IMR-90 (cell line): ENCODE results near the gene TWIST1. TPM values are rescaled to one million over a fixed set of nuclear protein-coding genes. Genes with fewer than 3 reads are reported as not detected.

Experiments used
- ATAC-seq: fragments of 200-7000 bp; cut with Tn5 transposase; 2 replicates; pipeline ENCODE4 v1.9.1; 2020; ENCODE audit warnings: low read depth, mild to moderate bottlenecking, moderate library complexity
- BruUV-seq: library from RNA; stranded (reverse); fragments of 400-500 nt; replicated peaks from 2 replicates; lab custom pipeline; 2021; lab: Mats Ljungman, UMichigan
- CTCF ChIA-PET: fragments of 300-600 bp; formaldehyde crosslinking; extraction: SDS; loops from one replicate; lab custom pipeline; 2021; ENCODE audit warnings: antibody characterized with exemption; lab: Yijun Ruan, JAX
- POLR2A ChIA-PET: fragments of 300-600 bp; sonication (Branson Sonifier 250); formaldehyde crosslinking; loops from one replicate; lab custom pipeline; 2022; ENCODE audit warnings: antibody characterized with exemption; ENCODE audit not compliant: unreplicated experiment; lab: Charles Lee
- DNase-seq: peaks from one replicate; pipeline ENCODE4 v3.0.0; 2013
- H2AFZ ChIP-seq: replicated peaks from 2 replicates; pipeline ENCODE3; 2013; ENCODE audit warnings: low read length, mild to moderate bottlenecking; ENCODE audit not compliant: poor library complexity
- H2AK5ac ChIP-seq: 2 replicates; pipeline ENCODE4 v1.6.1; 2013; ENCODE audit warnings: low read depth, low read length, inconsistent platforms
- H2AK9ac ChIP-seq: replicated peaks from 2 replicates; pipeline ENCODE3; 2013; ENCODE audit warnings: mild to moderate bottlenecking, low read depth, low read length, moderate library complexity; ENCODE audit not compliant: poor library complexity
- H2BK120ac ChIP-seq: 2 replicates; pipeline ENCODE4 v1.6.1; 2013; ENCODE audit warnings: low read depth, low read length, inconsistent platforms
- H2BK15ac ChIP-seq: 3 replicates; pipeline ENCODE4 v1.6.1; 2013; ENCODE audit warnings: low read depth, low read length, inconsistent platforms
- H2BK20ac ChIP-seq: 2 replicates; pipeline ENCODE4 v1.6.1; 2013; ENCODE audit warnings: low read depth, mild to moderate bottlenecking, inconsistent platforms, low read length, moderate library complexity
- H2BK5ac ChIP-seq: 2 replicates; pipeline ENCODE4 v1.6.1; 2013; ENCODE audit warnings: mild to moderate bottlenecking, low read depth, low read length, inconsistent platforms; ENCODE audit not compliant: poor library complexity, severe bottlenecking
- H3K14ac ChIP-seq: replicated peaks from 2 replicates; pipeline ENCODE4 v1.6.1; 2013; ENCODE audit warnings: low read depth, low read length, inconsistent platforms
- H3K18ac ChIP-seq: 2 replicates; pipeline ENCODE4 v1.6.1; 2013; ENCODE audit warnings: low read depth, low read length, control low read depth
- H3K23ac ChIP-seq: 2 replicates; pipeline ENCODE4 v1.6.1; 2013; ENCODE audit warnings: low read depth, low read length, inconsistent platforms
- H3K27ac ChIP-seq: 2 replicates; pipeline ENCODE4 v1.5.1; 2013; ENCODE audit warnings: mild to moderate bottlenecking, control low read depth, low read length; ENCODE audit not compliant: insufficient read depth
- H3K27me3 ChIP-seq: 2 replicates; pipeline ENCODE4 v1.6.1; 2013; ENCODE audit warnings: low read length; ENCODE audit not compliant: control insufficient read depth, insufficient read depth
- H3K36me3 ChIP-seq: 2 replicates; pipeline ENCODE4 v1.6.1; 2013; ENCODE audit warnings: low read length, mixed read lengths; ENCODE audit not compliant: control insufficient read depth, insufficient read depth
- H3K4ac ChIP-seq: 2 replicates; pipeline ENCODE4 v1.6.1; 2013; ENCODE audit warnings: low read depth, low read length, inconsistent platforms
- H3K4me1 ChIP-seq: 2 replicates; pipeline ENCODE4 v1.6.1; 2013; ENCODE audit warnings: low read length, mixed read lengths; ENCODE audit not compliant: control insufficient read depth, insufficient read depth
- H3K4me2 ChIP-seq: 2 replicates; pipeline ENCODE4 v1.6.1; 2013; ENCODE audit warnings: low read depth, mild to moderate bottlenecking, control low read depth, low read length, moderate library complexity
- H3K4me3 ChIP-seq: 2 replicates; pipeline ENCODE4 v1.5.1; 2013; ENCODE audit warnings: low read depth, mild to moderate bottlenecking, control low read depth, low read length, moderate library complexity; ENCODE audit not compliant: insufficient read depth
- H3K56ac ChIP-seq: 2 replicates; pipeline ENCODE4 v1.6.1; 2013; ENCODE audit warnings: low read length, inconsistent platforms; ENCODE audit not compliant: insufficient read depth; ENCODE audit errors: extremely low read depth
- H3K79me1 ChIP-seq, 2 experiments: 2 replicates each; pipeline ENCODE4 v1.6.1; 2013; ENCODE audit warnings: low read length in 2 of 2, inconsistent platforms in 1 of 2, low read depth in 1 of 2
- H3K9ac ChIP-seq: 2 replicates; pipeline ENCODE4 v1.6.1; 2013; ENCODE audit warnings: low read depth, low read length, control low read depth
- H3K9me1 ChIP-seq: 2 replicates; pipeline ENCODE4 v1.6.1; 2013; ENCODE audit warnings: low read length, inconsistent platforms; ENCODE audit not compliant: insufficient read depth
- H3K9me3 ChIP-seq: 2 replicates; pipeline ENCODE4 v1.6.1; 2013; ENCODE audit warnings: low read length; ENCODE audit not compliant: control insufficient read depth, insufficient read depth
- H4K20me1 ChIP-seq: 2 replicates; pipeline ENCODE4 v1.6.1; 2013; ENCODE audit warnings: low read length, inconsistent platforms; ENCODE audit not compliant: insufficient read depth
- H4K5ac ChIP-seq: 2 replicates; pipeline ENCODE4 v1.6.1; 2013; ENCODE audit warnings: mild to moderate bottlenecking, low read depth, low read length, control low read depth
- H4K8ac ChIP-seq, 2 experiments: 2 replicates each; pipeline ENCODE4 v1.6.1; 2013; ENCODE audit warnings: low read depth in 2 of 2, low read length in 2 of 2, control low read depth in 1 of 2, inconsistent platforms in 1 of 2
- H4K91ac ChIP-seq: 2 replicates; pipeline ENCODE4 v1.6.1; 2013; ENCODE audit warnings: low read depth, low read length, inconsistent platforms; ENCODE audit not compliant: insufficient read depth
- CEBPB ChIP-seq: IDR thresholded peaks from 2 replicates; pipeline ENCODE4 v1.6.1; 2012; ENCODE audit warnings: low read depth, low read length, improper control_type of control experiment
- CHD1 ChIP-seq: IDR thresholded peaks from 2 replicates; pipeline ENCODE4 v1.6.1; 2012; ENCODE audit warnings: low read depth, low read length, improper control_type of control experiment
- ELK1 ChIP-seq: fragments of 150-350 bp; IDR thresholded peaks from 2 replicates; pipeline ENCODE4 v1.6.1; 2016; ENCODE audit warnings: low read depth, mild to moderate bottlenecking, low read length, moderate library complexity, borderline replicate concordance
- FOS ChIP-seq: fragments of 150-350 bp; IDR thresholded peaks from 2 replicates; pipeline ENCODE4 v1.6.1; 2016; ENCODE audit warnings: low read depth, low read length
- MAFK ChIP-seq: IDR thresholded peaks from 2 replicates; pipeline ENCODE4 v1.6.1; 2012; ENCODE audit warnings: low read depth, low read length, improper control_type of control experiment
- MAZ ChIP-seq: IDR thresholded peaks from 2 replicates; pipeline ENCODE4 v1.6.1; 2012; ENCODE audit warnings: low read depth, mild to moderate bottlenecking, low read length, improper control_type of control experiment, moderate library complexity, borderline replicate concordance
- POLR2A ChIP-seq: IDR thresholded peaks from 2 replicates; pipeline ENCODE4 v1.6.1; 2012; ENCODE audit warnings: mild to moderate bottlenecking, low read depth, low read length
- RAD21 ChIP-seq: IDR thresholded peaks from 2 replicates; pipeline ENCODE4 v1.6.1; 2012; ENCODE audit warnings: low read length, improper control_type of control experiment
- SMC3 ChIP-seq: fragments of 150-350 bp; IDR thresholded peaks from 2 replicates; pipeline ENCODE4 v1.6.1; 2016; ENCODE audit warnings: low read depth, mild to moderate bottlenecking, antibody characterized with exemption, low read length, moderate library complexity
- WGBS, 2 experiments: methylation state at CpG; one replicate each; pipeline versions ENCODE4 v1.1.5 to v1.1.7; 2013; ENCODE audit warnings: missing lambda C conversion rate in 2 of 2; ENCODE audit not compliant: insufficient read length in 1 of 2; ENCODE audit errors: extremely low coverage in 2 of 2; 5-methylcytosine and 5-hydroxymethylcytosine counted together
- dilution Hi-C: fragments of 300-500 bp; cut with HindIII; formaldehyde crosslinking; loops from one replicate; pipeline ENCODE4 v1.14.3; 2018; ENCODE audit warnings: low sequenced_read_pairs; ENCODE audit not compliant: unreplicated experiment
- in situ Hi-C: fragments of 300-500 bp; cut with MboI; formaldehyde crosslinking; loops from 3 replicates; pipeline ENCODE4 v1.14.3; 2019; ENCODE audit warnings: low sequenced_read_pairs, inconsistent platforms, mixed read lengths
- intact Hi-C: fragments of 100-400 bp; cut with micrococcal nuclease; formaldehyde crosslinking; loops from 2 replicates; pipeline ENCODE4 v1.10.0; 2022
- polyA plus RNA-seq, 3 experiments: library from polyadenylated mRNA; depleted of rRNA; stranded (reverse); fragments of >200 nt; gene quantifications; 2 replicates each; pipeline ENCODE4 v1.2.3, GENCODE V29; 2012; ENCODE audit warnings: low replicate concordance in 1 of 3
- total RNA-seq: library from RNA; depleted of rRNA; stranded (reverse); fragments of >200 nt; gene quantifications from 2 replicates; pipeline ENCODE4 v1.2.3, GENCODE V29; 2012

TWIST1 gene
- total and polyA plus RNA-seq, 2 of the 4 experiments (the other 2 are of a cell fraction) = 5.4 to 42.3 TPM

- no peak for TF ChIP-seq ELK1
Observed at GRCh38 chr7:19143881-19144574, 26.6 kb upstream of the TWIST1 start (continued).

GRCh38 chr7:19139706-19140327, 22.4 kb upstream of the TWIST1 start:
- no peak overlapping the region for H4K5ac ChIP-seq
- H2BK5ac ChIP-seq = no peak overlapping the region
- no peak overlapping the region for H3K23ac ChIP-seq
- TF ChIP-seq ELK1 (no peak), MAZ (no peak), CEBPB (no peak), RAD21 (no peak), MAFK (no peak), FOS (no peak), SMC3 (no peak), POLR2A (no peak), CHD1 (no peak)
- no peak overlapping the region for H3K56ac ChIP-seq
- BruUV-seq = no TSS peak
- ChIA-PET CTCF (interaction anchor here (1.1 kb wide), 1 partner anchor 11 kb away, joined by 5 read pairs; no protein-coding TSS in a partner anchor), POLR2A (interaction anchor here (0.6 kb wide), 1 partner anchor 257 kb away, joined by 3 read pairs; no protein-coding TSS in a partner anchor)
- H3K9me1 ChIP-seq = no peaks in the 10 kb centered on the region
- no peak overlapping the region for H2BK15ac ChIP-seq
- H2BK120ac ChIP-seq = no peak overlapping the region
- intact Hi-C loops (no loop called here), dilution Hi-C loops (no loop called here), in situ Hi-C loops (no loop called here)
- no peaks in the 10 kb centered on the region for H3K4me1 ChIP-seq
- H3K27ac ChIP-seq = no peak overlapping the region
- H2AFZ ChIP-seq = no peak overlapping the region
- no peak overlapping the region for H3K18ac ChIP-seq
- no peak overlapping the region for H3K9ac ChIP-seq
- H3K36me3 ChIP-seq = no peaks in the 10 kb centered on the region
- H3K4ac ChIP-seq = no peak overlapping the region
- H3K9me3 ChIP-seq = peaks cover 6% of the 10 kb centered on the region
- no peak overlapping the region for H3K4me3 ChIP-seq
- no peak overlapping the region for H2AK9ac ChIP-seq
- no peak overlapping the region for H2AK5ac ChIP-seq
- H4K91ac ChIP-seq = no peak overlapping the region
- H3K27me3 ChIP-seq = peaks cover 18% of the 10 kb centered on the region
- WGBS, 2 experiments = no CpG with 5 or more reads among the region's 4 CpGs
- H4K8ac ChIP-seq = no peak overlapping the region
- H3K14ac ChIP-seq = no peak overlapping the region
- H2BK20ac ChIP-seq = no peak overlapping the region
- no peak overlapping the region for H3K4me2 ChIP-seq
- no peak for DNase-seq
- H4K20me1 ChIP-seq = no peaks in the 10 kb centered on the region
- H3K79me1 ChIP-seq = no peaks in the 10 kb centered on the region
- no peak for ATAC-seq
